Stomach (tissue), 9 donors: Measurements from ENCODE around the gene MOB2. TPM values are rescaled to one million over a fixed set of nuclear protein-coding genes. Genes with fewer than 3 reads are reported as not detected.
A peak's percentile ranks its signal among the peaks of the same experiment; 100 is the strongest.
"Not testable (repeated sequence)": the region's sequence is repeated elsewhere in the genome, so short reads cannot be mapped to it uniquely, and the experiment has no call there.

Experiments used
- DNase-seq, 2 donors: peaks; one replicate each; pipeline versions ENCODE4 v3.0.0 to v3.0.0-alpha.2; 2013 to 2019
- H3K27ac ChIP-seq, 5 donors: fragments of 200-600 bp in 4 of 5; sonication (generic) in 4 of 5; one replicate each; pipeline ENCODE4 v1.5.1; 2013 to 2019; ENCODE audit warnings: mild to moderate bottlenecking in 1 of 5, moderate library complexity in 1 of 5
- H3K27me3 ChIP-seq, 3 donors: fragments of 200-600 bp; sonication (generic); one replicate each; pipeline ENCODE4 v1.5.1; 2017 to 2019; ENCODE audit warnings: mixed run types in 1 of 3
- H3K36me3 ChIP-seq, 4 donors: fragments of 200-600 bp; sonication (generic); 1 replicate in 3 of 4; 2 replicates in 1 of 4; pipeline ENCODE4 v1.5.1; 2016 to 2019
- H3K4me1 ChIP-seq, 4 donors: fragments of 200-600 bp; sonication (generic); one replicate each; pipeline ENCODE4 v1.5.1; 2016 to 2019
- H3K4me3 ChIP-seq, 4 donors: fragments of 200-600 bp; sonication (generic) in 3 of 4; one replicate each; pipeline ENCODE4 v1.5.1; 2016 to 2019; ENCODE audit warnings: mild to moderate bottlenecking in 1 of 4
- H3K9me3 ChIP-seq, 4 donors: fragments of 200-600 bp; sonication (generic); one replicate each; pipeline ENCODE4 v1.5.1; 2016 to 2019
- EP300 ChIP-seq: sonication (generic); formaldehyde crosslinking; IDR thresholded peaks from one replicate; pipeline ENCODE4 v1.6.1; 2017; ENCODE audit warnings: antibody characterized with exemption
- POLR2A ChIP-seq, 4 donors: fragments of 450-650 bp; IDR thresholded peaks; one replicate each; pipeline ENCODE4 v1.6.1; 2016; ENCODE audit warnings: antibody characterized with exemption in 4 of 4, control low read depth in 2 of 4, mild to moderate bottlenecking in 1 of 4, moderate library complexity in 1 of 4
- POLR2AphosphoS5 ChIP-seq, 3 donors: sonication (generic); formaldehyde crosslinking; IDR thresholded peaks; one replicate each; pipeline ENCODE4 v1.6.1; 2016; ENCODE audit warnings: antibody characterized with exemption in 3 of 3
- WGBS, 5 donors: extraction: QIAGEN DNeasy Blood & Tissue Kit in 3 of 5; methylation state at CpG; one replicate each; pipeline versions ENCODE4 v1.1.5 to v1.1.7; 2013 to 2018; 5-methylcytosine and 5-hydroxymethylcytosine counted together
- intact Hi-C: fragments of 100-400 bp; cut with DNase I; formaldehyde crosslinking; loops from one replicate; pipeline ENCODE4 v1.15.1; 2023; ENCODE audit warnings: low total_unique reads
- polyA plus RNA-seq, 3 donors: library from polyadenylated mRNA; stranded (reverse); fragments of 200-250 nt; gene quantifications; one replicate each; pipeline ENCODE4 v1.2.3, GENCODE V29; 2013
- total RNA-seq, 5 donors: library from RNA; depleted of rRNA; stranded (reverse); fragments of >200 nt; gene quantifications; one replicate each; pipeline versions ENCODE4 v1.1.0 to v1.2.3, GENCODE V29; 2014 to 2016
- TF ChIP-seq, protein P1 (sequence below), 7 experiments: fragments of 450-650 bp in 4 of 7; fragments of 200-600 bp in 3 of 7; sonication (generic) in 3 of 7; IDR thresholded peaks; one replicate each; pipeline ENCODE4 v1.5.1; 2016 to 2019; ENCODE audit warnings: antibody characterized with exemption in 7 of 7, control low read depth in 2 of 7, mild to moderate bottlenecking in 1 of 7
- donor health status: healthy with polysubstance abuse.
- donor health status: Bipolar disorder and iron deficiency.
- donor health status: healthy.

MOB2 gene
- total and polyA plus RNA-seq, 8 donors = 11.3 to 46.3 (median 27.3) TPM

DNA sequence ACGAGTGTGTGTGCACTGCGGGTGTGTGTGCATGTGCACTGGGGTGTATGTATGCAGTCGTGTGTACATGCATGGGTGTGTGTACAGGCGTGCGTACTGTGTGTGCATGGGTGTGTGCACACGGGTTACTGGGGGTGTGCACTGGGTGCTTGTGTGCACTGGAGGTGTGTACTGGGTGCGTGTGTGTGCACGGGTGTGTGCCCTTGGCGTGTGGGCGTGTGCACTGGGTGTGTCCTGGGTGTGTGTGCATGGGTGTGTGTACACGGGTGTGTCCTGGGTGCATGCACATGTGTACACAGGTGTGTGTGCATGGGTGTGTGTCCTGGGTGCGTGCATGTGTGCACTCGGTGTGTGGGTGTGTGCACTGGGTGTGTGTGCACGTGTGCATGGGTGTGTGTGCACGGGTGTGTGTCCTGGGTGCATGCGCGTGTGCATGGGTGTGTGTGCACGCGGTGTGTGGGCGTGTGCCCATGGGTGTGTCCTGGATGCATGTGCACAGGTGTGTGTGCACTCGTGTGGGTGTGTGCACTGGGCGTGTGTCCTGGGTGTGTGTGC, 57.7 kb downstream of the MOB2 start:
- 90 to 95% (median 94%) methylated on average over 16 to 22 of the region's 22 CpGs for WGBS, 5 donors
- no peak for DNase-seq
- no peak for TF ChIP-seq EP300
- TF ChIP-seq, protein P1, sequence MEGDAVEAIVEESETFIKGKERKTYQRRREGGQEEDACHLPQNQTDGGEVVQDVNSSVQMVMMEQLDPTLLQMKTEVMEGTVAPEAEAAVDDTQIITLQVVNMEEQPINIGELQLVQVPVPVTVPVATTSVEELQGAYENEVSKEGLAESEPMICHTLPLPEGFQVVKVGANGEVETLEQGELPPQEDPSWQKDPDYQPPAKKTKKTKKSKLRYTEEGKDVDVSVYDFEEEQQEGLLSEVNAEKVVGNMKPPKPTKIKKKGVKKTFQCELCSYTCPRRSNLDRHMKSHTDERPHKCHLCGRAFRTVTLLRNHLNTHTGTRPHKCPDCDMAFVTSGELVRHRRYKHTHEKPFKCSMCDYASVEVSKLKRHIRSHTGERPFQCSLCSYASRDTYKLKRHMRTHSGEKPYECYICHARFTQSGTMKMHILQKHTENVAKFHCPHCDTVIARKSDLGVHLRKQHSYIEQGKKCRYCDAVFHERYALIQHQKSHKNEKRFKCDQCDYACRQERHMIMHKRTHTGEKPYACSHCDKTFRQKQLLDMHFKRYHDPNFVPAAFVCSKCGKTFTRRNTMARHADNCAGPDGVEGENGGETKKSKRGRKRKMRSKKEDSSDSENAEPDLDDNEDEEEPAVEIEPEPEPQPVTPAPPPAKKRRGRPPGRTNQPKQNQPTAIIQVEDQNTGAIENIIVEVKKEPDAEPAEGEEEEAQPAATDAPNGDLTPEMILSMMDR (IDR thresholded peaks at IDR 0.05) = no peak
- no peak for TF ChIP-seq POLR2A (IDR thresholded peaks at IDR 0.05)
- TF ChIP-seq POLR2AphosphoS5 (IDR thresholded peaks at IDR 0.05) = no peak
- Histone ChIP-seq H3K4me1 (no peaks in the 10 kb centered on the region), H3K27me3 (peaks cover 0 to 42% (median 0%) of the 10 kb centered on the region in 3 donors), H3K27ac (no peak overlapping the region), H3K36me3 (no peaks in the 10 kb centered on the region), H3K9me3 (no peaks in the 10 kb centered on the region), H3K4me3 (no peak overlapping the region)
- intact Hi-C loops = no loop called here

DNA sequence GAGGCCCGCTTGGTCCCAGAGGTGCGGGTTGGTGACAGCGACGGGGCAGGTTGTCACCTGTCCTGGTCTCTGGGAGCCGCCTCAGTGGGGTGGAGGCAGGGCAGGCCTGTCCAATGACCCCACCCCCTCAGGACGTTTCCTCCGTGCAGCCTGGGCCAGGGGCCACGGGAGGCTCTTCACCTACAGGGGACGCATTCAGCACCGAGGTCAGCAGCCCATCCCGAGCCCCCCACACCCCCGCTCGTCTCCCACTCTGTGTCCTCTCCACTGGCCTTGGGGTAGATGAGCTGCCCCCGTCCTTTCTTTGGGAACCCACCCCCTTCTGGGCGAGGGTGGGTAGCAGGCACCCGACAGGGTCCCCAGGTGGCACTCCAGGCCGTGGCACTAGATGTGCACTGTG, 61.1 kb downstream of the MOB2 start:
- TF ChIP-seq, protein P1 (IDR thresholded peaks at IDR 0.05) = no peak
- TF ChIP-seq EP300 = no peak
- TF ChIP-seq POLR2A (IDR thresholded peaks at IDR 0.05) = no peak
- no peak for TF ChIP-seq POLR2AphosphoS5 (IDR thresholded peaks at IDR 0.05)
- Histone ChIP-seq H3K4me3 (no peak overlapping the region), H3K4me1 (no peaks in the 10 kb centered on the region), H3K27me3 (peaks cover 0 to 41% (median 0%) of the 10 kb centered on the region in 3 donors), H3K36me3 (no peaks in the 10 kb centered on the region), H3K9me3 (peaks cover 0 to 2% (median 0%) of the 10 kb centered on the region in 4 donors), H3K27ac (no peak overlapping the region)
- no peak for DNase-seq
- intact Hi-C loops = no loop called here
- 72 to 94% (median 77%) methylated on average over 9 to 17 of the region's 17 CpGs for WGBS, 5 donors

DNA sequence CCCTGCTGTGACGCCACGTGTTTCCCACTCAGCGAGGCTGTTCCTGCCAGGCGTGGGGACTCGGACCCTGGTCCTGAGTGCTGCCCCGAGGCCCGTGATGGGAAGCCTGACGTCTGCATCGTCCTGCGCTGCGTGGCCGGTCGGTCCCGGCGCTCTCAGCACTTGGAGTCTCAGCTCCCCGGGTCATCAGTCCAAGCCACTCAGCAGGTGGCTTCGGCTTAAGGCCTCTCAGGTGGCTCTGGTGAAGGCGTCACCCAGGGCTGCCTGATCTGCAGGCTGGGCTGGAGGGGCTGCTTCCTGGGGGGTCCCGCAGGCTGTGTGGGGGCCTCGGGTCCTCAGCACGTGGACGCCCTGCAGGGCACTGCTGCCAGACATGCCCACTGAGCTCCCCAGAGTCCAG, 61.6 kb downstream of the MOB2 start:
- DNase-seq = no peak
- Histone ChIP-seq H3K9me3 (peaks cover 0 to 6% (median 3%) of the 10 kb centered on the region in 4 donors), H3K4me3 (no peak overlapping the region), H3K27ac (no peak overlapping the region), H3K36me3 (no peaks in the 10 kb centered on the region), H3K4me1 (no peaks in the 10 kb centered on the region), H3K27me3 (peaks cover 0 to 41% (median 0%) of the 10 kb centered on the region in 3 donors)
- 82 to 90% (median 87%) methylated on average over 19 to 22 of the region's 22 CpGs; no CpG with 5 or more reads in 1 of the 5 donors for WGBS, 5 donors
- TF ChIP-seq POLR2A (IDR thresholded peaks at IDR 0.05) (no peak), POLR2AphosphoS5 (IDR thresholded peaks at IDR 0.05) (no peak), EP300 (no peak)
- TF ChIP-seq, protein P1 (IDR thresholded peaks at IDR 0.05) = no peak
- intact Hi-C loops = no loop called here

- H3K27ac ChIP-seq, intact Hi-C loops, H3K36me3 ChIP-seq, H3K4me1 ChIP-seq, H3K4me3 ChIP-seq: not testable (repeated sequence)
- DNase-seq = peak in 1 of 2 donors; percentile 85
- WGBS, 5 donors = 39 to 77% (median 47%) methylated on average over 6 to 17 of the region's 22 CpGs
- H3K9me3 ChIP-seq = peaks cover 5 to 22% (median 18%) of the 10 kb centered on the region in 4 donors
- H3K27me3 ChIP-seq = peaks cover 0 to 41% (median 0%) of the 10 kb centered on the region in 3 donors
Measured at GRCh38 chr11:1423406-1423805, 63.2 kb downstream of the MOB2 start.

- intact Hi-C loops = no loop called here
- H3K36me3 ChIP-seq = no peaks in the 10 kb centered on the region
- TF ChIP-seq EP300 (no peak), POLR2AphosphoS5 (IDR thresholded peaks at IDR 0.05) (no peak), POLR2A (IDR thresholded peaks at IDR 0.05) (no peak)
- TF ChIP-seq, protein P1 (IDR thresholded peaks at IDR 0.05) = no peak
- H3K27ac ChIP-seq = no peak overlapping the region
- H3K4me1 ChIP-seq = no peaks in the 10 kb centered on the region
- peaks cover 9 to 26% (median 23%) of the 10 kb centered on the region in 4 donors for H3K9me3 ChIP-seq
- no peak for DNase-seq
- WGBS, 5 donors = 81 to 87% (median 85%) methylated on average over 11 to 15 of the region's 15 CpGs
- peaks cover 0 to 41% (median 0%) of the 10 kb centered on the region in 3 donors for H3K27me3 ChIP-seq
- no peak overlapping the region for H3K4me3 ChIP-seq
Measured at GRCh38 chr11:1422981-1423380, 63.6 kb downstream of the MOB2 start.
